22Rv1 (cell line): ENCODE data around the gene ABHD4.

Experiments
- H3K27ac ChIP-seq: fragments of 450-650 bp; 2 replicates; pipeline ENCODE4 v1.5.1; 2017
- ZFX ChIP-seq: fragments of 450-650 bp; IDR thresholded peaks from 2 replicates; pipeline ENCODE4 v1.6.1; 2017; ENCODE audit warnings: antibody characterized with exemption, borderline replicate concordance
- TF ChIP-seq, protein P1 (sequence below): fragments of 450-650 bp; IDR thresholded peaks from 2 replicates; pipeline ENCODE4 v1.5.1; 2017; ENCODE audit warnings: mild to moderate bottlenecking

Gene ABHD4

DNA sequence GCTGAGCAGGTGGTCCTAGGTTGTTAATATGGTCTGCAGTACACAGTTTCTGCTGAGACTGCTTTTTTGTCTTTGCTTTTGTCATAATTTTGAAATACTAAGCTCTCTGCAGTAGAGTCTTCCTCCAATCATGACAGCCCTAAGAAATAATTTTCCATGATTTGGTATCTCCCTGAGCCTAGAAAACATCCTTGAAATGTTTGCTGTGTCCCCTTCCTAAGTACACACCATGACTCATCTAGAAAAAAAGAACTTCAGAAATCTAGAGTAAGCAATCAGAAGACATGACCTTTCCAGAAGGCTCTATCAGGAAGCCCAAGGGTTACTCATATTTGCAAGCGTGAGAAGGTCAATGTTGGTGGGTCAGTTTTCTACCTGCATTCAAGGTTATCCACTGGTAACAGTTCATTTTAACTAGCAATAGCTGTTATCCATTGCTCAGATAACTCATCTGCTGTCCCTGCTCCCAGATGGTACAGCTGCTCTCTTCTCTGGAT lies 25.5 kb upstream of the ABHD4 start:
- TF ChIP-seq, protein P1, sequence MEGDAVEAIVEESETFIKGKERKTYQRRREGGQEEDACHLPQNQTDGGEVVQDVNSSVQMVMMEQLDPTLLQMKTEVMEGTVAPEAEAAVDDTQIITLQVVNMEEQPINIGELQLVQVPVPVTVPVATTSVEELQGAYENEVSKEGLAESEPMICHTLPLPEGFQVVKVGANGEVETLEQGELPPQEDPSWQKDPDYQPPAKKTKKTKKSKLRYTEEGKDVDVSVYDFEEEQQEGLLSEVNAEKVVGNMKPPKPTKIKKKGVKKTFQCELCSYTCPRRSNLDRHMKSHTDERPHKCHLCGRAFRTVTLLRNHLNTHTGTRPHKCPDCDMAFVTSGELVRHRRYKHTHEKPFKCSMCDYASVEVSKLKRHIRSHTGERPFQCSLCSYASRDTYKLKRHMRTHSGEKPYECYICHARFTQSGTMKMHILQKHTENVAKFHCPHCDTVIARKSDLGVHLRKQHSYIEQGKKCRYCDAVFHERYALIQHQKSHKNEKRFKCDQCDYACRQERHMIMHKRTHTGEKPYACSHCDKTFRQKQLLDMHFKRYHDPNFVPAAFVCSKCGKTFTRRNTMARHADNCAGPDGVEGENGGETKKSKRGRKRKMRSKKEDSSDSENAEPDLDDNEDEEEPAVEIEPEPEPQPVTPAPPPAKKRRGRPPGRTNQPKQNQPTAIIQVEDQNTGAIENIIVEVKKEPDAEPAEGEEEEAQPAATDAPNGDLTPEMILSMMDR = no peak
- TF ChIP-seq ZFX = no peak
- H3K27ac ChIP-seq = no peak overlapping the region

DNA sequence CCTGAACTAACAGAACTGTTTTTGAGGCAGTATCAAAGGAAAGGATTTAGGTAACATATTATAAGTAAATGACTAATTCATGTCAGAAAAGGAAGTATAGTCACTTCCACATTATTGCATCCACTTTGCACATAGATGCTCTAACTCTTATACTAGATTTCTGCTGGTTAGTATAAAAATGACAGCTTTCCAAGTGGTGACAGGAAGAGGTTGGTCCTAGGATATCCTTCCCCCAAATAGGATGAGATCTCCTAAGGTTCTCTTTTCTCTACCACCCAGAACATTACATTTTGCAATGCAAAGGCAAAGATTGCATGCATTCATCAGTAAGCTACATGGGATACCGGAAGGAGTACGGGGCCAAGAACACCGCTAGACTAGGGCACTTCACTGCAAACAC lies 24.3 kb upstream of the ABHD4 start:
- no peak overlapping the region for H3K27ac ChIP-seq
- TF ChIP-seq, protein P1 = no peak
- TF ChIP-seq ZFX = no peak

DNA sequence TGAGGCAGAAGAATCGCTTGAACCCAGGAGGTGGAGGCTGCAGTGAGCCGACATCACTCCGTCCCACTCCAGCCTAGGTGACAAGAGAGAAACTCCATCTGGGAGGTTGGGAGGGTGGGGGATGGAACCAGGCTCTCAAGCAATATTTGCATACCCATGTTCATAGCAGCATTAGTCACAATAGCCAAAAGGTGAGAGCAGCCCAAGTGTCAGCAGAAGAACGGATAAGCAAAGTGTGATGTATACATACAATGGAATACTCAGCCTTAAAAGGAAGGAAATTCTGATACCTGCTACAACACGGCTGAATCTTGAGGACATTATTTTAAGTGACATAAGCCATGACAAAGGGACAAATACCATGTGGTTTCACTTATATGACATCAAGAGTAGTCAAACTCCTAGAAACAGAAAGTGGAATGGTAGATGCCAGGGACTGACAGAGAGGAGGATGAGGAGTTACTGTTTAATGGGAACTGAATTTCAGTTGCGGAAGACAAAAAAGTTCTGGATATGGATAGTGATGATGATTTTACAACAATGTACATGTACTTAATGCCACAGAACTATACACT lies 20.7 kb upstream of the ABHD4 start:
- TF ChIP-seq, protein P1 = no peak
- no peak for TF ChIP-seq ZFX
- no peak overlapping the region for H3K27ac ChIP-seq

DNA sequence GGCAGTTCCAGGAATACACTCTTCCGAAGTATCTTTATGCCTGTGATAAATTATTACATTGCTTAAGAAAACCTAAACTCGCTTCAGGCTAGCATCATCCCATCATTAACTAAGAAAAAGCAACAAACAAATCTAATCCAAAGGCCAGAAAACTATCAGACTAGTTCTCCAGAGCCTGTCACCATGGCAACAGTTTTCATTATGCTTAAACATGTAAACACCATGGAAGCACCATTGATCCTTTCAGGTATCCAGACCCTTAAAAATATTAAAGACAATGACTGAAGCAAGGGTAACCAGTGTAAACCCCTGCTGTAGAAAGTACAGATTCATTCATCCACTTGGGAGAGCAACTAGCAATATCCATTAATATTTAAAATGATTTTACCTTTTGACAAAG lies 18.9 kb upstream of the ABHD4 start:
- H3K27ac ChIP-seq = no peak overlapping the region
- TF ChIP-seq, protein P1 = no peak
- TF ChIP-seq ZFX = no peak

DNA sequence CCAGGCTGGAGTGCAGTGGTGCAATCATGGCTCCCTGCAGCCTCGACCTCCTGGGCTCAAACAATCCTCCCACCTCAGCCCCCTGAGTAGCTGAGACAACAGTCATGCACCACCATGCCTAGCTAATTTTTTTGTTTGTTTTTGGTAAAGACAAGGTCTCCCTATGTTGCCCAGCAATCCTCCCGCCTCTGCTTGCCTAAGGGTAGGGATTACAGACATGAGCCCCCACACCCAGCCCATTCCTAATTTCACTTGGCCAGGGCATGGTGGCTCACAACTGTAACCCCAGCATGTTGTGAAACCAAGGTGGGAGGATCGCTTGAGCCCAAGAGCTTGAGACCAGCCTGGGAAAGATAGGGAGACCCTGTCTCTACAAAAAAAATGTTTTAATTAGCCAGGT lies 18.2 kb upstream of the ABHD4 start:
- no peak for TF ChIP-seq ZFX
- TF ChIP-seq, protein P1 = no peak
- H3K27ac ChIP-seq = no peak overlapping the region

DNA sequence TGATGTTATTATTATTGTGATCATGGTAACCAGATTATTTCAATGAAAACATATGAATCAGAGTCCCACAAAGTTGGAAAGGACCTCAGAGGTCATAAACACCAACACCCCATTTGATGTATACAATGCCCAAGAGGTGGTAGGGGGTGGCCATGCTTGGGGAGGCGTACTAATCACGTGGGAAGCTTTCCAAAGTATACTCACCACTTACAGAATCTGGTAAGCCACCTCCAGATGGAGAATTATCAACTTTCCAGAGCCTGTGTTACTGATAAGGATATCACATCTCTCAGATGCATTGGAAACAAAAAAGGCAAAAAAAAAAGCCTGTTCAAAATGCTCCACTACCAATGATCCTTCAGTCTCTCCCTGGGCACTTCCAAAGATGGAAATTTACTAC lies 17.5 kb upstream of the ABHD4 start:
- TF ChIP-seq, protein P1 = no peak
- no peak for TF ChIP-seq ZFX
- no peak overlapping the region for H3K27ac ChIP-seq

DNA sequence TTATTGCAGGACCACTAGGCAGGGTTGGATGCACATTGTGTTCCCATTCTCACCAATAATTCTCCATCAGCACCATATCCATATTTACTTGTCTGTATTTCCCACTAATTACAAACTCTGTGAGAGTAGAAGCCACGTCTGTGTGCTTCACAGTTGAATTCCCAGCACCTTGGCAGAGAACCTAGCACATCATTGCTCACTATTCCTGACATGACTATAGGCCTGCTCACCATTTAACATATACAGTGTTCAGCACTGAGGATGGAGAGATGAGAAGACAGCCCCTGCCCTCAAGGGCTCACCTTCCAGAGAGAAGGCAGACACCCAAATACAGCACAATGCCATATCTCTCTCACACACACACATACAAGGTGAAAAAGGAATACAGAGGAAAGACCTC lies 14.1 kb upstream of the ABHD4 start:
- no peak for TF ChIP-seq ZFX
- TF ChIP-seq, protein P1 = no peak
- H3K27ac ChIP-seq = no peak overlapping the region
